Neural cell (in vitro differentiated cells): ENCODE results near the gene SLC12A4. TPM values are rescaled to one million over a fixed set of nuclear protein-coding genes. Genes with fewer than 3 reads are reported as not detected.

Experiments used
- H2AFZ ChIP-seq: fragments of 200-600, 300-800 bp; sonication (generic), shearing (Covaris generic); 2 replicates; pipeline ENCODE4 v1.6.0; 2014; ENCODE audit warnings: low read depth, mild to moderate bottlenecking, antibody characterized with exemption, low read length, moderate library complexity
- H3F3A ChIP-seq: fragments of 200-600 bp; shearing (Covaris generic); 2 replicates; pipeline ENCODE4 v1.6.1; 2016; ENCODE audit warnings: mild to moderate bottlenecking, moderate library complexity, mixed read lengths, antibody characterized with exemption, low read length; ENCODE audit not compliant: insufficient read depth, poor library complexity, severe bottlenecking
- H3K27ac ChIP-seq: fragments of 200-600, 300-800 bp; sonication (generic), shearing (Covaris generic); 2 replicates; pipeline ENCODE4 v1.5.1; 2014; ENCODE audit warnings: mild to moderate bottlenecking, low read length, moderate library complexity
- H3K27me3 ChIP-seq: fragments of 300-800, 200-600 bp; sonication (generic), shearing (Covaris generic); 2 replicates; pipeline ENCODE4 v1.6.0; 2014; ENCODE audit warnings: mild to moderate bottlenecking, low read depth, low read length, moderate library complexity; ENCODE audit not compliant: insufficient read depth
- H3K36me3 ChIP-seq: fragments of 300-800, 200-600 bp; sonication (generic), shearing (Covaris generic); 2 replicates; pipeline ENCODE4 v1.5.1; 2014; ENCODE audit warnings: mild to moderate bottlenecking, antibody characterized with exemption, low read length, moderate library complexity; ENCODE audit not compliant: insufficient read depth
- H3K4me2 ChIP-seq: fragments of 300-800, 200-600 bp; sonication (generic), shearing (Covaris generic); 2 replicates; pipeline ENCODE4 v1.6.0; 2014; ENCODE audit warnings: mild to moderate bottlenecking, low read length
- H3K4me3 ChIP-seq: fragments of 300-800, 200-600 bp; sonication (generic), shearing (Covaris generic); 2 replicates; pipeline ENCODE4 v1.5.1; 2014; ENCODE audit warnings: mild to moderate bottlenecking, low read length, moderate library complexity
- H3K79me2 ChIP-seq: fragments of 200-600 bp; shearing (Covaris generic); replicated peaks from 2 replicates; pipeline ENCODE4 v1.6.0; 2014; ENCODE audit warnings: mild to moderate bottlenecking, low read length, moderate library complexity; ENCODE audit not compliant: insufficient read depth
- H3K9ac ChIP-seq: fragments of 300-800, 200-600 bp; sonication (generic), shearing (Covaris generic); 2 replicates; pipeline ENCODE4 v1.6.1; 2016; ENCODE audit warnings: mild to moderate bottlenecking, low read length, mixed read lengths
- H3K9me2 ChIP-seq: fragments of 200-600 bp; shearing (Covaris generic); 2 replicates; pipeline ENCODE4 v1.6.1; 2016; ENCODE audit warnings: mild to moderate bottlenecking, low read length, mixed read lengths; ENCODE audit not compliant: insufficient read depth
- H3K9me3 ChIP-seq: fragments of 200-600, 300-800 bp; sonication (generic), shearing (Covaris generic); 2 replicates; pipeline ENCODE4 v1.6.1; 2016; ENCODE audit warnings: mild to moderate bottlenecking, mixed run types, low read length, moderate library complexity, mixed read lengths
- H4K20me1 ChIP-seq: fragments of 200-600 bp; shearing (Covaris generic); 2 replicates; pipeline ENCODE4 v1.6.1; 2016; ENCODE audit warnings: mild to moderate bottlenecking, mixed run types; ENCODE audit not compliant: insufficient read depth
- CTCF ChIP-seq: fragments of 450-650 bp; IDR thresholded peaks from 2 replicates; pipeline ENCODE4 v1.5.1; 2014; ENCODE audit warnings: antibody characterized with exemption, mild to moderate bottlenecking, moderate library complexity; ENCODE audit not compliant: poor library complexity, severe bottlenecking
- EP300 ChIP-seq: fragments of 450-650 bp; conservative IDR thresholded peaks from 2 replicates; pipeline ENCODE4 v1.6.1; 2014; ENCODE audit warnings: antibody characterized with exemption, mild to moderate bottlenecking, moderate library complexity; ENCODE audit not compliant: poor library complexity, severe bottlenecking
- EZH2 ChIP-seq: fragments of 200-600, 300-800 bp; shearing (Covaris generic), sonication (generic); IDR thresholded peaks from 2 replicates; pipeline ENCODE4 v1.6.1; 2014; ENCODE audit warnings: antibody characterized with exemption, low read length, borderline replicate concordance, mild to moderate bottlenecking; ENCODE audit not compliant: insufficient read depth, poor library complexity, severe bottlenecking
- MXI1 ChIP-seq: fragments of 450-650 bp; conservative IDR thresholded peaks from 2 replicates; pipeline ENCODE4 v1.6.1; 2014; ENCODE audit warnings: antibody characterized with exemption, mild to moderate bottlenecking; ENCODE audit not compliant: poor library complexity, severe bottlenecking
- POLR2AphosphoS5 ChIP-seq: IDR thresholded peaks from 2 replicates; pipeline ENCODE4 v1.6.1; 2012
- RAD21 ChIP-seq: fragments of 450-650 bp; conservative IDR thresholded peaks from 2 replicates; pipeline ENCODE4 v1.6.1; 2014; ENCODE audit warnings: antibody characterized with exemption, mild to moderate bottlenecking, moderate library complexity
- REST ChIP-seq: IDR thresholded peaks from 2 replicates; pipeline ENCODE4 v1.6.1; 2012; ENCODE audit warnings: borderline replicate concordance
- SMC3 ChIP-seq: fragments of 450-650 bp; conservative IDR thresholded peaks from 2 replicates; pipeline ENCODE4 v1.6.1; 2014; ENCODE audit warnings: antibody characterized with exemption, mild to moderate bottlenecking, moderate library complexity; ENCODE audit not compliant: poor library complexity
- TAF1 ChIP-seq: IDR thresholded peaks from 2 replicates; pipeline ENCODE4 v1.6.1; 2012; ENCODE audit warnings: low read depth
- polyA plus RNA-seq: library from polyadenylated mRNA; depleted of rRNA; stranded (reverse); fragments of >200 nt; gene quantifications from 2 replicates; pipeline ENCODE4 v1.2.3, GENCODE V29; 2014

The SLC12A4 gene
- polyA plus RNA-seq, 1 donor from 2014 or later: 0.11 TPM

- Histone ChIP-seq H4K20me1 (no peaks in the 10 kb centered on the region), H3K27me3 (no peaks in the 10 kb centered on the region), H3K4me2 (no peak overlapping the region), H3K9ac (no peak overlapping the region), H3K36me3 (no peaks in the 10 kb centered on the region), H3K9me2 (no peaks in the 10 kb centered on the region), H2AFZ (no peak overlapping the region), H3K4me3 (no peak overlapping the region), H3K27ac (no peak overlapping the region), H3F3A (no peaks in the 10 kb centered on the region), H3K9me3 (no peaks in the 10 kb centered on the region), H3K79me2 (no peaks in the 10 kb centered on the region)
- TF ChIP-seq POLR2AphosphoS5 (no peak), TAF1 (no peak), SMC3 (no peak), REST (no peak), EP300 (no peak), EZH2 (no peak), MXI1 (no peak), CTCF (no peak), RAD21 (no peak)
Measured at GRCh38 chr16:67982011-67982696, 13.7 kb upstream of the SLC12A4 start.

DNA sequence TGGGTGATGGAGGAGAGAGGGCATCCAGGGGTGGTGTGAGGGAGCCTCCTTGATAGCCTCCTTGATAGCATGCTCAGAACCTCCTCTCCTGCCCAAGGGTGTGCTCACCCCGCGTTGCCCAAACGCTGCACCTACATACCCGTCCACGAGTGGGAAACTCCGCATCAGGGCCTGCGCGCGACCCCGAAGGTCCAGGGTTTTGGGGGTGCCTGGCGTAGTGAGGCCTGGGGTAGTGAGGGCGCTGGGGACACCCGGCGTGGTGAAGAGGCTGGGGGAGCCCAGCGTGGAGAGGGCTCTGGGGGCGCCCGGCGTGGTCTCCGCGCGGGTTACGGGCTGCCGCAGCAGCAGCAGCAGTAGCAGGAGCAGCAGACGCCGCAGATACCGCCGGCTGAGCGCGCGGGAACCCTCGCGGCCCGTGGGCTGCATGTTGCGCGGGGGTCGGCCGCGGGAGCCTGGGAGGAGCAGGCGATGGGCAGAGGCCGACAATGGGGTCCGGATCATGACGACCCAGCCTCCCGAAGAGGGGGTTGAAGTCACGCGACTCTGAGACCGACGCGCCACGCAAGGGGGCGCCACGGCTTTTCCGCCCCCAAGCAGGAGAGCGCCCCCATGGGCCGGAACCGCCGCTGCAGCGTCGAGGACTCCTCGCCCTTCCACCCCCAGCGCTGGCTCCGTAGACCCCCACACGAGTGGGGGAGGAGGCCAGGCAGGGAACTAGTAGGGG is 11.7 kb upstream of the SLC12A4 start, which contains the start of gene DPEP3:
TSS of gene DPEP3 (minus strand) at position 545 of the 724 bp plus-strand sequence. CDS start at position 426, 119 bp downstream.
- H3K4me2 ChIP-seq: no peak within 1 kb of the TSS
- no peak within 1 kb of the TSS for H2AFZ ChIP-seq
- TF ChIP-seq CTCF: no peak
- TF ChIP-seq EZH2: no peak
- no peak for TF ChIP-seq REST

More for the DNA sequence above, 11.7 kb upstream of the SLC12A4 start, which contains the start of gene DPEP3:
- no peaks in the 10 kb centered on the region for H3K9me2 ChIP-seq
- H3K79me2 ChIP-seq: no peaks in the 10 kb centered on the region
- no peaks in the 10 kb centered on the region for H3K9me3 ChIP-seq
- no peaks in the 10 kb centered on the region for H3F3A ChIP-seq
- no peaks in the 10 kb centered on the region for H4K20me1 ChIP-seq
- H3K27me3 ChIP-seq: no peaks in the 10 kb centered on the region
- H3K36me3 ChIP-seq: no peaks in the 10 kb centered on the region
- no peak within 1 kb of the TSS for H3K9ac ChIP-seq
- no peak within 1 kb of the TSS for H3K4me3 ChIP-seq
- no peak within 1 kb of the TSS for H3K27ac ChIP-seq
